ENCODE data around the gene CMIP. TPM values are rescaled to one million over a fixed set of nuclear protein-coding genes. Genes with fewer than 3 reads are reported as not detected.
A peak's percentile ranks its signal among the peaks of the same experiment; 100 is the strongest.

CMIP gene
- total RNA-seq, 1 experiment from 2014 or later: 48.2 TPM

- no peaks in the 10 kb centered on the region for H4K20me1 ChIP-seq (ENCODE audit: control insufficient read depth, insufficient read depth, insufficient read length)
- H3K27me3 Mint-ChIP-seq (ENCODE audit: low read depth): no peaks in the 10 kb centered on the region
- no peak overlapping the region for H2BK12ac ChIP-seq (ENCODE audit: insufficient read length, low read depth, low read length)
- no peak overlapping the region for H3K4ac ChIP-seq (ENCODE audit: low read depth, low read length)
- H4K5ac ChIP-seq (ENCODE audit: insufficient read length, low read depth, low read length): no peak overlapping the region
- no peaks in the 10 kb centered on the region for H3K9me3 ChIP-seq (ENCODE audit: control insufficient read depth, low read depth, low read length)
- H4K8ac ChIP-seq (replicated peaks; ENCODE audit: insufficient read length, low read depth, low read length): no peak overlapping the region
- H2BK5ac ChIP-seq (ENCODE audit: insufficient read length, low read length): no peak overlapping the region
- no peak overlapping the region for H3K4me3 Mint-ChIP-seq
- no peak overlapping the region for H3K18ac ChIP-seq (ENCODE audit: insufficient read length, low read depth, low read length)
- H3K27ac Mint-ChIP-seq: peak overlapping the region in 2 of 3 experiments; percentile 14 to 45; a peak in 2 of 7 replicates
- H3K4me2 ChIP-seq (ENCODE audit: insufficient read depth, insufficient read length, low read length): no peak overlapping the region
- no CpG with 5 or more reads among the region's 14 CpGs for WGBS (ENCODE audit: extremely low coverage, insufficient read length, low lambda C conversion rate)
- no peaks in the 10 kb centered on the region for H3K79me1 ChIP-seq (ENCODE audit: insufficient read depth, low read depth, low read length, poor library complexity, severe bottlenecking)
- H3K79me2 ChIP-seq (ENCODE audit: insufficient read depth, low read length): no peaks in the 10 kb centered on the region
- H3K14ac ChIP-seq (ENCODE audit: insufficient read depth, low read length): no peak overlapping the region; the same call in 1 of the 2 replicates
- no peaks in the 10 kb centered on the region for H3K9me3 Mint-ChIP-seq
- no peak overlapping the region for H3T11ph ChIP-seq (ENCODE audit: low read length)
- H2BK120ac ChIP-seq (ENCODE audit: low read depth, low read length, poor library complexity, severe bottlenecking): no peak overlapping the region
- peaks cover 10% of the 10 kb centered on the region; the same call in 1 of the 2 replicates for H3K4me1 ChIP-seq (ENCODE audit: insufficient read depth, low read length)
- H3K36me3 Mint-ChIP-seq (ENCODE audit: insufficient read depth in 1 of 3, low read depth in 3 of 3): peaks cover 6 to 31% (median 8%) of the 10 kb centered on the region in 3 experiments; a peak in 6 of 7 replicates
- H2AFZ ChIP-seq (ENCODE audit: low read length): no peak overlapping the region
- no peak for TF ChIP-seq CTCF (conservative IDR thresholded peaks at IDR 0.05)
- H2AK5ac ChIP-seq (ENCODE audit: insufficient read length, low read length): no peak overlapping the region
- peaks cover 45 to 46% of the 10 kb centered on the region in 2 experiments for H3K4me1 Mint-ChIP-seq
- H2BK20ac ChIP-seq (ENCODE audit: low read depth, low read length, poor library complexity, severe bottlenecking): no peak overlapping the region
- no peak overlapping the region for H2BK15ac ChIP-seq (ENCODE audit: low read depth, low read length)
- no peak overlapping the region for H3K27ac ChIP-seq (ENCODE audit: insufficient read length, low read depth, low read length)
- no peak overlapping the region for H3K23ac ChIP-seq (ENCODE audit: insufficient read length, low read depth, low read length)
- no peak overlapping the region for H3K9ac ChIP-seq (ENCODE audit: extremely low read depth, insufficient read length, low read length)
- no peak for DNase-seq
- no peaks in the 10 kb centered on the region for H3K27me3 ChIP-seq (ENCODE audit: insufficient read depth, low read length)
- H3K23me2 ChIP-seq (ENCODE audit: insufficient read length, low read depth, low read length, poor library complexity, severe bottlenecking): no peaks in the 10 kb centered on the region
- no peak overlapping the region for H3K56ac ChIP-seq (ENCODE audit: insufficient read length, low read depth, low read length)
- no peak overlapping the region for H4K91ac ChIP-seq (ENCODE audit: insufficient read length, low read depth, low read length)
Measured at GRCh38 chr16:81655469-81656162, 211.0 kb downstream of the CMIP start.

Measured in H9 (cell line).